GM10266 (cell line): ENCODE measurements around the gene FAM174C.

Experiments
- DNase-seq: peaks from one replicate; pipeline ENCODE4 v3.0.0; 2012; ENCODE audit errors: extremely low spot score
- TF ChIP-seq, protein P1 (sequence below): IDR thresholded peaks from 2 replicates; pipeline ENCODE4 v1.5.1; 2012; ENCODE audit warnings: mild to moderate bottlenecking, low read depth; ENCODE audit not compliant: control insufficient read depth, insufficient read depth; ENCODE audit errors: missing control alignments

FAM174C gene

DNA sequence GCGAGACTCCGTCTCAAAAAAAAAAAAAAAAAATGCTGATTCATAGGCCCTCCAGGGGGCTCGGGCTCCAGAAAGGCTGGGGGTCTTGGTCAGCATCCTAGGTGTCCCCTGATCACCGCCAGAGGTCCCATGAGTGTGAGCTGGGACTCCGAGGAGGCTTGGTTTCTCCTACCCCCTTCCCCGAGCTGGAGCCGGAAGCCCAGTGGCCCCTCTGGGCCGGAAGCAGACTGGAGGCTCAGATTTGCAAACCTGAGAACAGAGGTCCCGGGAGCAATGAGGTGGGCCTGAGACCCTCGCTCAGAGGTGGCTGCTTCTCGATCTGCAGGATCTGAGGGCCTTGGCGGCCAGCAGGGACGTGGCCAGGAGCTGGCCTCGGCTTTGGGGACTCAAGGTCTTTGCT lies 51.8 kb downstream of the FAM174C start:
- DNase-seq = no peak
- TF ChIP-seq, protein P1, sequence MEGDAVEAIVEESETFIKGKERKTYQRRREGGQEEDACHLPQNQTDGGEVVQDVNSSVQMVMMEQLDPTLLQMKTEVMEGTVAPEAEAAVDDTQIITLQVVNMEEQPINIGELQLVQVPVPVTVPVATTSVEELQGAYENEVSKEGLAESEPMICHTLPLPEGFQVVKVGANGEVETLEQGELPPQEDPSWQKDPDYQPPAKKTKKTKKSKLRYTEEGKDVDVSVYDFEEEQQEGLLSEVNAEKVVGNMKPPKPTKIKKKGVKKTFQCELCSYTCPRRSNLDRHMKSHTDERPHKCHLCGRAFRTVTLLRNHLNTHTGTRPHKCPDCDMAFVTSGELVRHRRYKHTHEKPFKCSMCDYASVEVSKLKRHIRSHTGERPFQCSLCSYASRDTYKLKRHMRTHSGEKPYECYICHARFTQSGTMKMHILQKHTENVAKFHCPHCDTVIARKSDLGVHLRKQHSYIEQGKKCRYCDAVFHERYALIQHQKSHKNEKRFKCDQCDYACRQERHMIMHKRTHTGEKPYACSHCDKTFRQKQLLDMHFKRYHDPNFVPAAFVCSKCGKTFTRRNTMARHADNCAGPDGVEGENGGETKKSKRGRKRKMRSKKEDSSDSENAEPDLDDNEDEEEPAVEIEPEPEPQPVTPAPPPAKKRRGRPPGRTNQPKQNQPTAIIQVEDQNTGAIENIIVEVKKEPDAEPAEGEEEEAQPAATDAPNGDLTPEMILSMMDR = no peak
